Adrenal gland (tissue), 5 donors: ENCODE results near the gene C6orf89.

Experiments
- CTCF ChIP-seq, 6 experiments: fragments of 450-650 bp in 4 of 6; fragments of 200-600 bp in 2 of 6; sonication (generic) in 1 of 6; IDR thresholded peaks; 1 replicate in 5 of 6; 2 replicates in 1 of 6; pipeline versions ENCODE4 v1.5.1 to v1.8.0; 2016 to 2021; ENCODE audit warnings: antibody characterized with exemption in 6 of 6, mild to moderate bottlenecking in 2 of 6, moderate library complexity in 1 of 6
- POLR2A ChIP-seq, 2 donors: fragments of 450-650 bp; IDR thresholded peaks; one replicate each; pipeline ENCODE4 v1.6.1; 2017; ENCODE audit warnings: antibody characterized with exemption in 2 of 2, mild to moderate bottlenecking in 2 of 2, moderate library complexity in 1 of 2
- donor health status: DM: no; HTN: no; CAD: no.

DNA sequence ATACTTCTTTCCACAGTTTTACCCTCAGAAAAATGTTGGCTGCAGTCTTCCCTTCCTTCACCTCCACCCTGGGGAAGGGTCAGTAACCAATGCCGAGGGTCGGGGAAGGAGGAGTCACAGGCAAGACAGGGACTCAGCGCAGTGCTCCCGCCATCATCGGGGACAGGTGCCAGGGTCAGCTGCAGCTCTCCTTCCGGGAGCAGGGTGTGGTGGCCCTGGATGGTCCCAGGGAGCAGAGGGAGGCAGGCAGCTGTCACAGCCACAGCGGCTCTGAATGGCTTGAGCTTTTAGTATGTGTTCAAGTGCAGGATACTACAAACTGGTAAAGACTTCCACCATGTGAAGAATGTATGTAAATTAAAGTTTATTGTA, 42.8 kb downstream of the C6orf89 start:
- TF ChIP-seq CTCF (IDR thresholded peaks at IDR 0.05) (no peak), POLR2A (IDR thresholded peaks at IDR 0.05) (no peak)
